Chondrocyte (in vitro differentiated cells): Measurements from ENCODE around the gene GPR63. TPM values are rescaled to one million over a fixed set of nuclear protein-coding genes. Genes with fewer than 3 reads are reported as not detected.

Experiments used
- DNase-seq: peaks from one replicate; pipeline ENCODE4 v3.0.0; 2021; ENCODE audit warnings: mixed read lengths, low spot score
- H3K27ac Mint-ChIP-seq: one replicate; pipeline ENCODE4 v1.8.0; 2021; ENCODE audit warnings: mild to moderate bottlenecking, moderate library complexity, mixed read lengths; ENCODE audit not compliant: unreplicated experiment
- H3K27me3 Mint-ChIP-seq: 2 replicates; pipeline ENCODE4 v1.8.0; 2021; ENCODE audit warnings: low read depth, mixed read lengths
- H3K36me3 Mint-ChIP-seq: 2 replicates; pipeline ENCODE4 v1.8.0; 2021; ENCODE audit warnings: low read depth, mixed read lengths
- H3K4me1 Mint-ChIP-seq: 2 replicates; pipeline ENCODE4 v1.8.0; 2021; ENCODE audit warnings: low read depth, mild to moderate bottlenecking, mixed read lengths
- H3K4me3 Mint-ChIP-seq: one replicate; pipeline ENCODE4 v1.8.0; 2021; ENCODE audit warnings: mild to moderate bottlenecking, moderate library complexity, mixed read lengths; ENCODE audit not compliant: unreplicated experiment
- H3K9me3 Mint-ChIP-seq: 2 replicates; pipeline ENCODE4 v1.8.0; 2021; ENCODE audit warnings: low read depth, mixed read lengths
- total RNA-seq: library from RNA; stranded (reverse); gene quantifications from 3 replicates; pipeline ENCODE4 v1.2.1, GENCODE V29; 2021
- TF ChIP-seq, protein P1 (sequence below): fragments of 200-600 bp; sonication (generic); IDR thresholded peaks from 2 replicates; pipeline ENCODE4 v1.5.0; 2021; ENCODE audit warnings: antibody characterized with exemption, mild to moderate bottlenecking, moderate library complexity

GPR63 gene
- total RNA-seq, 1 donor from 2014 or later: 1.1 TPM

DNA sequence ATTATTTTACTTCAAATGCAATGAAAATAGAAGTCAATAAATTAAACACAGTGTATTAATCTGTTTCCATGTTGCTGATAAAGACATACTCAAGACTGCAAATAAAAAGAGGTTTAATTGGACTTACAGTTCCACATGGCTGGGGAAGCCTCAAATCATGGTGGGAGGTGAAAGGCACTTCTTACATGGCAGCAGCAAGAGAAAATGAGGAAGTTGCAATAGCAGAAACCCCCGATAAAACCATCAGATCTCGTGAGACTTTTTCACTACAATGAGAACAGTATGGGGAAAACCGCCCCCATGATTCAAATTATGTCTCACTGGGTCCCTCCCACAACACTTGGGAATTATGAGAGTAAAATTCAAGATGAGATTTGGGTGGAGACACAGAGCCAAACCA, 82.2 kb downstream of the GPR63 start:
- Mint-ChIP-seq H3K4me3 (no peak overlapping the region), H3K27me3 (peaks cover 31% of the 10 kb centered on the region), H3K27ac (no peak overlapping the region), H3K9me3 (peaks cover 2% of the 10 kb centered on the region), H3K4me1 (no peaks in the 10 kb centered on the region), H3K36me3 (no peaks in the 10 kb centered on the region)
- TF ChIP-seq, protein P1, sequence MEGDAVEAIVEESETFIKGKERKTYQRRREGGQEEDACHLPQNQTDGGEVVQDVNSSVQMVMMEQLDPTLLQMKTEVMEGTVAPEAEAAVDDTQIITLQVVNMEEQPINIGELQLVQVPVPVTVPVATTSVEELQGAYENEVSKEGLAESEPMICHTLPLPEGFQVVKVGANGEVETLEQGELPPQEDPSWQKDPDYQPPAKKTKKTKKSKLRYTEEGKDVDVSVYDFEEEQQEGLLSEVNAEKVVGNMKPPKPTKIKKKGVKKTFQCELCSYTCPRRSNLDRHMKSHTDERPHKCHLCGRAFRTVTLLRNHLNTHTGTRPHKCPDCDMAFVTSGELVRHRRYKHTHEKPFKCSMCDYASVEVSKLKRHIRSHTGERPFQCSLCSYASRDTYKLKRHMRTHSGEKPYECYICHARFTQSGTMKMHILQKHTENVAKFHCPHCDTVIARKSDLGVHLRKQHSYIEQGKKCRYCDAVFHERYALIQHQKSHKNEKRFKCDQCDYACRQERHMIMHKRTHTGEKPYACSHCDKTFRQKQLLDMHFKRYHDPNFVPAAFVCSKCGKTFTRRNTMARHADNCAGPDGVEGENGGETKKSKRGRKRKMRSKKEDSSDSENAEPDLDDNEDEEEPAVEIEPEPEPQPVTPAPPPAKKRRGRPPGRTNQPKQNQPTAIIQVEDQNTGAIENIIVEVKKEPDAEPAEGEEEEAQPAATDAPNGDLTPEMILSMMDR: no peak
- no peak for DNase-seq

DNA sequence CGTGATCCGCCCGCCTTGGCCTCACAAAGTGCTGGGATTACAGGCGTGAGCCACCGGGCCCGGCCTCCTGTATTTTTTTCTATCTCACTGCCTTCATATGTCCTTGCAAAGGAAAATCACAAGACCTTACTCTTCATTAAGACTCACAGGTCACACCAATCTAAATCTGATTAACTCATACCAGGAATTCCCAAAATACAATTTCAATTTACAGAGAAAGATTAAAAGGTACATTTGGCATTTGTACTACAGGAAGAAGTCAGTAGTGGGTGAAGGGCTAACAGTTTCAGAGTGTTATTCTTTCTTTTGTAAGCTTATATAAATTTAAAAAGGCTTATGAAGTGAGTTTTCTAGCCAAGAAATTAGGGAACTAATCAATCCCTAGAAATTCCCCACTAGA, 87.4 kb downstream of the GPR63 start:
- no peak for DNase-seq
- H3K4me1 Mint-ChIP-seq: no peaks in the 10 kb centered on the region
- no peaks in the 10 kb centered on the region for H3K36me3 Mint-ChIP-seq
- TF ChIP-seq, protein P1: no peak
- H3K9me3 Mint-ChIP-seq: peaks cover 2% of the 10 kb centered on the region
- peaks cover 32% of the 10 kb centered on the region for H3K27me3 Mint-ChIP-seq
- H3K4me3 Mint-ChIP-seq: no peak overlapping the region
- H3K27ac Mint-ChIP-seq: no peak overlapping the region

Other genes starting within 250 kb of the GPR63 start
- 22.2 to 25.0 TPM (median 23.5 TPM) in 3 replicates for gene NDUFAF4, start 60.4 kb upstream of the GPR63 start, total RNA-seq
- gene KLHL32, start 87.3 kb upstream of the GPR63 start, total RNA-seq: not detected in 3 replicates